SK-N-SH (cell line): Measurements from ENCODE around the gene CBFB. TPM values are rescaled to one million over a fixed set of nuclear protein-coding genes. Genes with fewer than 3 reads are reported as not detected.

Experiments used
- CTCF ChIA-PET: fragments of 300-600, 350-600 bp; formaldehyde crosslinking; extraction: SDS; loops from one replicate; lab custom pipeline; 2021; lab: Yijun Ruan, JAX
- POLR2A ChIA-PET: fragments of 350-600 bp; sonication (Branson Sonifier 250); formaldehyde crosslinking; extraction: SDS; loops from one replicate; lab custom pipeline; 2020; ENCODE audit warnings: antibody characterized with exemption, inconsistent platforms; lab: Yijun Ruan, JAX
- DNase-seq: peaks from one replicate; pipeline ENCODE4 v3.0.0; 2012
- H2AFZ ChIP-seq: fragments of 200-600 bp; sonication (generic); 2 replicates; pipeline ENCODE4 v1.8.1; 2016; ENCODE audit warnings: antibody characterized with exemption, mild to moderate bottlenecking, low read depth
- H3F3A ChIP-seq: fragments of 200-600 bp; sonication (generic); replicated peaks from 2 replicates; pipeline ENCODE3; 2016; ENCODE audit warnings: antibody characterized with exemption, mild to moderate bottlenecking; ENCODE audit not compliant: insufficient read depth
- H3K27ac ChIP-seq, 2 experiments: fragments of 200-500 bp in 1 of 2; fragments of 200-600 bp in 1 of 2; sonication (Bioruptor generic) in 1 of 2; sonication (generic), shearing (Covaris generic) in 1 of 2; 2 replicates each; pipeline versions ENCODE4 v1.5.1 to v1.6.1; 2014 to 2016; ENCODE audit warnings: low read depth in 2 of 2, inconsistent platforms in 1 of 2, low read length in 1 of 2, mild to moderate bottlenecking in 1 of 2, mixed read lengths in 1 of 2
- H3K27me3 ChIP-seq: fragments of 200-600 bp; sonication (generic), shearing (Covaris generic); 2 replicates; pipeline ENCODE4 v1.6.1; 2016; ENCODE audit warnings: mixed run types; ENCODE audit not compliant: insufficient read depth
- H3K36me3 ChIP-seq, 2 experiments: fragments of 200-500 bp in 1 of 2; fragments of 200-600 bp in 1 of 2; sonication (Bioruptor generic) in 1 of 2; sonication (generic) in 1 of 2; replicated peaks in 1 of 2; 2 replicates each; pipeline versions ENCODE3 to v1.5.1; 2014 to 2016; ENCODE audit warnings: low read length in 1 of 2, mild to moderate bottlenecking in 1 of 2; ENCODE audit not compliant: insufficient read depth in 2 of 2, control insufficient read depth in 1 of 2
- H3K4me1 ChIP-seq, 2 experiments: fragments of 200-500 bp in 1 of 2; fragments of 200-600 bp in 1 of 2; sonication (Bioruptor generic) in 1 of 2; sonication (generic), shearing (Covaris generic) in 1 of 2; 2 replicates each; pipeline versions ENCODE4 v1.5.1 to v1.6.1; 2014 to 2016; ENCODE audit warnings: low read depth in 1 of 2, low read length in 1 of 2, mixed run types in 1 of 2; ENCODE audit not compliant: insufficient read depth in 2 of 2, control insufficient read depth in 1 of 2
- H3K4me2 ChIP-seq: fragments of 200-600 bp; sonication (generic), shearing (Covaris generic); 2 replicates; pipeline ENCODE4 v1.6.1; 2017; ENCODE audit warnings: mixed run types
- H3K4me3 ChIP-seq, 2 experiments: fragments of 200-500 bp in 1 of 2; fragments of 200-600 bp in 1 of 2; sonication (Bioruptor generic) in 1 of 2; sonication (generic), shearing (Covaris generic) in 1 of 2; 2 replicates each; pipeline versions ENCODE4 v1.5.1 to v1.8.1; 2014 to 2016; ENCODE audit warnings: low read depth in 2 of 2, inconsistent platforms in 1 of 2, low read length in 1 of 2, mild to moderate bottlenecking in 1 of 2, mixed read lengths in 1 of 2, moderate library complexity in 1 of 2
- H3K79me2 ChIP-seq: fragments of 200-600 bp; sonication (generic); 2 replicates; pipeline ENCODE4 v1.8.1; 2017; ENCODE audit warnings: mild to moderate bottlenecking; ENCODE audit not compliant: insufficient read depth
- H3K9ac ChIP-seq: fragments of 200-600 bp; sonication (generic); 2 replicates; pipeline ENCODE4 v1.6.1; 2017; ENCODE audit warnings: mixed run types
- H3K9me2 ChIP-seq: fragments of 200-600 bp; sonication (generic); 2 replicates; pipeline ENCODE4 v1.6.1; 2017; ENCODE audit warnings: mixed run types
- H3K9me3 ChIP-seq: fragments of 200-600 bp; sonication (generic); 2 replicates; pipeline ENCODE4 v1.6.1; 2017; ENCODE audit warnings: mixed run types, mild to moderate bottlenecking, moderate library complexity
- H4K20me1 ChIP-seq: fragments of 200-600 bp; sonication (generic); 2 replicates; pipeline ENCODE4 v1.6.1; 2017; ENCODE audit warnings: mild to moderate bottlenecking, mixed run types; ENCODE audit not compliant: insufficient read depth
- CHD2 ChIP-seq: fragments of 150-350 bp; IDR thresholded peaks from 2 replicates; pipeline ENCODE4 v1.6.1; 2018; ENCODE audit warnings: low read length; ENCODE audit not compliant: partially characterized antibody
- ELF1 ChIP-seq: IDR thresholded peaks from 2 replicates; pipeline ENCODE4 v1.4.0; 2012
- EP300 ChIP-seq, 2 experiments: IDR thresholded peaks; 2 replicates each; pipeline versions ENCODE4 v1.4.0 to v1.6.1; 2012; ENCODE audit warnings: borderline replicate concordance in 1 of 2, low read depth in 1 of 2, low read length in 1 of 2
- EZH2phosphoT487 ChIP-seq: fragments of 200-600 bp; sonication (generic); IDR thresholded peaks from 2 replicates; pipeline ENCODE4 v1.6.1; 2017; ENCODE audit warnings: low read depth, mixed run types, mild to moderate bottlenecking, antibody characterized with exemption, moderate library complexity, borderline replicate concordance
- FOXJ3 ChIP-seq: sonication (generic); formaldehyde crosslinking; IDR thresholded peaks from 2 replicates; pipeline ENCODE4 v1.5.1; 2020; ENCODE audit warnings: mild to moderate bottlenecking, missing genetic modification reagents
- FOXM1 ChIP-seq: IDR thresholded peaks from 2 replicates; pipeline ENCODE4 v1.4.0; 2012; ENCODE audit warnings: low read depth, mild to moderate bottlenecking
- GABPA ChIP-seq: IDR thresholded peaks from 2 replicates; pipeline ENCODE4 v1.4.0; 2012; ENCODE audit warnings: low read depth, mild to moderate bottlenecking
- GATA2 ChIP-seq: sonication (generic); formaldehyde crosslinking; IDR thresholded peaks from 2 replicates; pipeline ENCODE4 v1.5.0; 2020; ENCODE audit warnings: mild to moderate bottlenecking, missing genetic modification reagents
- NFIC ChIP-seq: IDR thresholded peaks from 2 replicates; pipeline ENCODE4 v1.4.0; 2012; ENCODE audit warnings: borderline replicate concordance
- POLR2AphosphoS5 ChIP-seq: IDR thresholded peaks from 2 replicates; pipeline ENCODE4 v1.6.1; 2012; ENCODE audit warnings: low read depth, low read length
- RCOR1 ChIP-seq: fragments of 150-350 bp; IDR thresholded peaks from 2 replicates; pipeline ENCODE4 v1.6.1; 2017; ENCODE audit warnings: antibody characterized with exemption, low read length
- RXRA ChIP-seq: IDR thresholded peaks from 2 replicates; pipeline ENCODE4 v1.4.0; 2012; ENCODE audit warnings: low read depth, mild to moderate bottlenecking, borderline replicate concordance
- SIN3A ChIP-seq: IDR thresholded peaks from 2 replicates; pipeline ENCODE4 v1.6.1; 2012; ENCODE audit warnings: low read depth, mild to moderate bottlenecking, low read length, moderate library complexity, borderline replicate concordance
- SMC3 ChIP-seq: IDR thresholded peaks from 2 replicates; pipeline ENCODE4 v1.6.1; 2012; ENCODE audit warnings: low read depth, low read length, improper control_type of control experiment
- TAF1 ChIP-seq: IDR thresholded peaks from 2 replicates; pipeline ENCODE4 v1.6.1; 2012; ENCODE audit warnings: low read depth, mild to moderate bottlenecking, low read length, moderate library complexity, borderline replicate concordance
- TEAD4 ChIP-seq: IDR thresholded peaks from 2 replicates; pipeline ENCODE4 v1.4.0; 2012; ENCODE audit warnings: mild to moderate bottlenecking, borderline replicate concordance; ENCODE audit not compliant: insufficient read depth
- WGBS: methylation state at CpG from one replicate; pipeline ENCODE4 v1.1.6; 2017; ENCODE audit warnings: low lambda C conversion rate; 5-methylcytosine and 5-hydroxymethylcytosine counted together
- polyA plus RNA-seq, 3 experiments: library from polyadenylated mRNA; depleted of rRNA; stranded (reverse); fragments of >200 nt; gene quantifications; 2 replicates each; pipeline ENCODE4 v1.2.3, GENCODE V29; 2012
- TF ChIP-seq, protein P1 (sequence below): IDR thresholded peaks from 2 replicates; pipeline ENCODE4 v1.6.1; 2012; ENCODE audit warnings: mild to moderate bottlenecking, low read depth, low read length, moderate library complexity
- TF ChIP-seq, protein P2 (sequence below): fragments of 150-350 bp; IDR thresholded peaks from 2 replicates; pipeline ENCODE4 v1.6.1; 2016; ENCODE audit warnings: mild to moderate bottlenecking, low read depth, low read length

The CBFB gene
- polyA plus RNA-seq, 1 of the 3 experiments (the other 2 are of a cell fraction) = 40.1 TPM

DNA sequence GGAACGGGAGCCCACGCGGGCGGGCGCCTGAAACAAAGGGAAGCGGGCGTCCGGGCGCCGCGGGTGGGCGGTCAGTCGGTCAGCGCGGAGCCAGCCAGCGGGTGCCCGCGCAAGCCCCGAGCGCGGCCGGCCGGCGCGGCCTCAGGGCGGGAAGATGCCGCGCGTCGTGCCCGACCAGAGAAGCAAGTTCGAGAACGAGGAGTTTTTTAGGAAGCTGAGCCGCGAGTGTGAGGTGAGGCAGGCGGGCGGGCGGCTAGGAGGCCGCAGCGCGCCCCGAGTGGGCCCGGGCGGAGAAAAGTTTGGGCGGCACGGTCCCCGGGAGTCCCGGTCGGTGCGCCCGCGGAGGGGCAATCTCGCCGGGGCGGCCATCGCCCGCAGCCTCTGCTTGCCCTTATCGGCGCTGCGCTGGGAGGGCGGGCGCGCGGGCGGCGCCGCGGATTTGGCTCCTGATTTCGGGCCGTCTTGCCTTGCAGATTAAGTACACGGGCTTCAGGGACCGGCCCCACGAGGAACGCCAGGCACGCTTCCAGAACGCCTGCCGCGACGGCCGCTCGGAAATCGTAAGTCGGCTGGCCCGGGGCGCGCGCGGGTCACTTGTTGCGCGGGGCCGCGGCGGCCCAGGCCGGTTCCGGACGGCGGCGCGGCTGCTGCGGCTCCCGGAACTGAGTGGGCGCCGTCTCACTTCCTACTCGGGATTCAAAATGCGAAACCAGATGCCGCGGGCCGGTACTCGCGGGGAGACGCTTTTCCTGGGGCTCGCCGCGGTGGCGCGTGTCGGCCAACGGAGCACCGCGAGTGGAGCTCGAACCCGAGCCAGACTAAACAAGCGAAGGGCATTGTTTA is 526 bp downstream of the CBFB start:
- peaks cover 5 to 24% of the 10 kb centered on the region in 2 experiments for H3K36me3 ChIP-seq
- DNase-seq = peak; percentile 75
- H3K4me2 ChIP-seq = peak overlapping the region; percentile 82
- H4K20me1 ChIP-seq = peaks cover 44% of the 10 kb centered on the region
- peaks cover 6% of the 10 kb centered on the region for H3F3A ChIP-seq
- peak; percentile 55; the same call in 1 of the 2 replicates for TF ChIP-seq SIN3A
- peak; percentile 49 for TF ChIP-seq GABPA
- TF ChIP-seq, protein P1, sequence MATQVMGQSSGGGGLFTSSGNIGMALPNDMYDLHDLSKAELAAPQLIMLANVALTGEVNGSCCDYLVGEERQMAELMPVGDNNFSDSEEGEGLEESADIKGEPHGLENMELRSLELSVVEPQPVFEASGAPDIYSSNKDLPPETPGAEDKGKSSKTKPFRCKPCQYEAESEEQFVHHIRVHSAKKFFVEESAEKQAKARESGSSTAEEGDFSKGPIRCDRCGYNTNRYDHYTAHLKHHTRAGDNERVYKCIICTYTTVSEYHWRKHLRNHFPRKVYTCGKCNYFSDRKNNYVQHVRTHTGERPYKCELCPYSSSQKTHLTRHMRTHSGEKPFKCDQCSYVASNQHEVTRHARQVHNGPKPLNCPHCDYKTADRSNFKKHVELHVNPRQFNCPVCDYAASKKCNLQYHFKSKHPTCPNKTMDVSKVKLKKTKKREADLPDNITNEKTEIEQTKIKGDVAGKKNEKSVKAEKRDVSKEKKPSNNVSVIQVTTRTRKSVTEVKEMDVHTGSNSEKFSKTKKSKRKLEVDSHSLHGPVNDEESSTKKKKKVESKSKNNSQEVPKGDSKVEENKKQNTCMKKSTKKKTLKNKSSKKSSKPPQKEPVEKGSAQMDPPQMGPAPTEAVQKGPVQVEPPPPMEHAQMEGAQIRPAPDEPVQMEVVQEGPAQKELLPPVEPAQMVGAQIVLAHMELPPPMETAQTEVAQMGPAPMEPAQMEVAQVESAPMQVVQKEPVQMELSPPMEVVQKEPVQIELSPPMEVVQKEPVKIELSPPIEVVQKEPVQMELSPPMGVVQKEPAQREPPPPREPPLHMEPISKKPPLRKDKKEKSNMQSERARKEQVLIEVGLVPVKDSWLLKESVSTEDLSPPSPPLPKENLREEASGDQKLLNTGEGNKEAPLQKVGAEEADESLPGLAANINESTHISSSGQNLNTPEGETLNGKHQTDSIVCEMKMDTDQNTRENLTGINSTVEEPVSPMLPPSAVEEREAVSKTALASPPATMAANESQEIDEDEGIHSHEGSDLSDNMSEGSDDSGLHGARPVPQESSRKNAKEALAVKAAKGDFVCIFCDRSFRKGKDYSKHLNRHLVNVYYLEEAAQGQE = no peak
- TF ChIP-seq, protein P2, sequence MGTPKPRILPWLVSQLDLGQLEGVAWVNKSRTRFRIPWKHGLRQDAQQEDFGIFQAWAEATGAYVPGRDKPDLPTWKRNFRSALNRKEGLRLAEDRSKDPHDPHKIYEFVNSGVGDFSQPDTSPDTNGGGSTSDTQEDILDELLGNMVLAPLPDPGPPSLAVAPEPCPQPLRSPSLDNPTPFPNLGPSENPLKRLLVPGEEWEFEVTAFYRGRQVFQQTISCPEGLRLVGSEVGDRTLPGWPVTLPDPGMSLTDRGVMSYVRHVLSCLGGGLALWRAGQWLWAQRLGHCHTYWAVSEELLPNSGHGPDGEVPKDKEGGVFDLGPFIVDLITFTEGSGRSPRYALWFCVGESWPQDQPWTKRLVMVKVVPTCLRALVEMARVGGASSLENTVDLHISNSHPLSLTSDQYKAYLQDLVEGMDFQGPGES = no peak
- no peak for TF ChIP-seq TEAD4
- TF ChIP-seq TAF1 = no peak
- no peak for TF ChIP-seq FOXM1
- 0 out of 2 replicates have a peak, but pooled peaks have one; percentile 41 for TF ChIP-seq ELF1
- TF ChIP-seq EZH2phosphoT487 = no peak
- no peak for TF ChIP-seq RCOR1
- no peak for TF ChIP-seq GATA2 (CRISPR knock-in tag)
- no peak for TF ChIP-seq POLR2AphosphoS5
- no peak for TF ChIP-seq FOXJ3 (CRISPR knock-in tag)
- no peak for TF ChIP-seq RXRA
- TF ChIP-seq NFIC = no peak
- 0 out of 4 replicates have a peak, but pooled peaks of 1 of the 2 experiments have one; percentile 2 for TF ChIP-seq EP300 (IDR thresholded peaks at IDR 0.05; ENCODE audit: borderline replicate concordance in 1 of 2, low read depth in 1 of 2, low read length in 1 of 2)
- TF ChIP-seq CHD2 = no peak
- TF ChIP-seq SMC3 = no peak
- H3K9me2 ChIP-seq = no peaks in the 10 kb centered on the region
- POLR2A ChIA-PET = interaction anchor here (0.7 to 1.4 kb wide), 5 partner anchors 12 to 121 kb away, joined by 3 to 5 read pairs (median 3); partner anchors contain the start of gene B3GNT9
- no peak overlapping the region for H2AFZ ChIP-seq
- H3K79me2 ChIP-seq = peaks cover 60% of the 10 kb centered on the region
- H3K4me1 ChIP-seq = peaks cover 13 to 36% of the 10 kb centered on the region in 2 experiments; a peak in 3 of 4 replicates
- H3K9me3 ChIP-seq = no peaks in the 10 kb centered on the region
- H3K4me3 ChIP-seq = peak overlapping the region; percentile 78 to 81
- 2% methylated on average over 30 of the region's 123 CpGs for WGBS
- CTCF ChIA-PET = interaction anchor here (1.7 to 23.0 kb wide), 4 partner anchors 11 to 128 kb away, joined by 5 to 470 read pairs (median 38); partner anchors contain the start of genes B3GNT9, FBXL8 and TRADD
- peak overlapping the region; percentile 78 to 86 for H3K27ac ChIP-seq
- peak overlapping the region; percentile 94 for H3K9ac ChIP-seq
- no peaks in the 10 kb centered on the region for H3K27me3 ChIP-seq
